HepG2 (cell line): Measurements from ENCODE around the gene ZNF320. TPM values are rescaled to one million over a fixed set of nuclear protein-coding genes. Genes with fewer than 3 reads are reported as not detected.

Experiments
- AHR ChIP-seq: IDR thresholded peaks from 2 replicates; pipeline ENCODE4 v1.6.1; 2018; ENCODE audit warnings: missing genetic modification reagents, missing compliant biosample characterization
- CC2D1A ChIP-seq: sonication (generic); formaldehyde crosslinking; IDR thresholded peaks from 2 replicates; pipeline ENCODE4 v1.8.1; 2023; ENCODE audit warnings: mild to moderate bottlenecking, missing genetic modification reagents
- CCAR2 ChIP-seq: fragments of 200-400 bp; formaldehyde crosslinking; optimal IDR thresholded peaks from 2 replicates; pipeline ENCODE3; 2018; ENCODE audit warnings: low read depth, mild to moderate bottlenecking, low read length, moderate library complexity
- MEIS1 ChIP-seq: sonication (generic); formaldehyde crosslinking; IDR thresholded peaks from 2 replicates; pipeline ENCODE4 v1.9.0; 2021; ENCODE audit warnings: mild to moderate bottlenecking, missing genetic modification reagents, moderate library complexity, borderline replicate concordance
- MXD1 ChIP-seq: sonication (generic); formaldehyde crosslinking; IDR thresholded peaks from 2 replicates; pipeline ENCODE4 v1.4.0; 2020; ENCODE audit warnings: mild to moderate bottlenecking, missing genetic modification reagents
- NFRKB ChIP-seq: fragments of 450-650 bp; IDR thresholded peaks from 2 replicates; pipeline ENCODE4 v1.6.1; 2017
- NR3C1 ChIP-seq: sonication (generic); formaldehyde crosslinking; IDR thresholded peaks from 2 replicates; pipeline ENCODE4 v1.4.0; 2020; ENCODE audit warnings: missing genetic modification reagents
- POLR2G ChIP-seq: fragments of 200-400 bp; formaldehyde crosslinking; IDR thresholded peaks from 2 replicates; pipeline ENCODE4 v1.6.1; 2018; ENCODE audit warnings: mild to moderate bottlenecking, low read depth, low read length, moderate library complexity
- REST ChIP-seq, 2 experiments: IDR thresholded peaks; 2 replicates each; pipeline ENCODE4 v1.6.1; 2011 to 2012; ENCODE audit warnings: low read length in 2 of 2, borderline replicate concordance in 1 of 2, low read depth in 1 of 2, mild to moderate bottlenecking in 1 of 2, moderate library complexity in 1 of 2
- RFX3 ChIP-seq: IDR thresholded peaks from 2 replicates; pipeline ENCODE4 v1.6.1; 2016; ENCODE audit warnings: missing biosample characterization, missing genetic modification reagents
- ZFP36 ChIP-seq: fragments of 150-350 bp; IDR thresholded peaks from 2 replicates; pipeline ENCODE4 v1.6.1; 2018; ENCODE audit warnings: borderline replicate concordance, low read length, low read depth; ENCODE audit not compliant: partially characterized antibody
- ZFP37 ChIP-seq: sonication (generic); formaldehyde crosslinking; IDR thresholded peaks from 2 replicates; pipeline ENCODE4 v1.4.0; 2020; ENCODE audit warnings: missing genetic modification reagents, borderline replicate concordance
- ZNF138 ChIP-seq: sonication (generic); formaldehyde crosslinking; IDR thresholded peaks from 2 replicates; pipeline ENCODE4 v1.5.0; 2020; ENCODE audit warnings: mild to moderate bottlenecking, low read depth, missing genetic modification reagents
- ZNF503 ChIP-seq: sonication (generic); formaldehyde crosslinking; IDR thresholded peaks from 2 replicates; pipeline ENCODE4 v1.4.0; 2020; ENCODE audit warnings: missing genetic modification reagents
- ZNF564 ChIP-seq: sonication (generic); formaldehyde crosslinking; IDR thresholded peaks from 2 replicates; pipeline ENCODE4 v1.8.1; 2023; ENCODE audit warnings: mild to moderate bottlenecking, missing genetic modification reagents
- ZNF770 ChIP-seq: sonication (generic); formaldehyde crosslinking; IDR thresholded peaks from 2 replicates; pipeline ENCODE4 v1.5.0; 2020; ENCODE audit warnings: mild to moderate bottlenecking, missing genetic modification reagents
- ZNF773 ChIP-seq: sonication (generic); formaldehyde crosslinking; IDR thresholded peaks from 2 replicates; pipeline ENCODE4 v1.4.0; 2020; ENCODE audit warnings: missing genetic modification reagents, borderline replicate concordance
- ZUFSP ChIP-seq: sonication (generic); formaldehyde crosslinking; IDR thresholded peaks from 2 replicates; pipeline ENCODE4 v1.9.0; 2021; ENCODE audit warnings: missing genetic modification reagents, mild to moderate bottlenecking, borderline replicate concordance
- polyA plus RNA-seq, 8 experiments: library from polyadenylated mRNA; depleted of rRNA in 3 of 8; stranded (reverse) in 7 of 8; unstranded in 1 of 8; fragments of >200 nt; fragmentation: Illumina TruSeq in 4 of 8; extraction: Trizol in 4 of 8; gene quantifications; 2 replicates each; pipeline versions ENCODE4 v1.2.1 to v1.2.3, GENCODE V29; 2011 to 2016; ENCODE audit warnings: low read depth in 4 of 8, missing spikeins in 1 of 8, mixed read lengths in 1 of 8; ENCODE audit not compliant: insufficient read depth in 1 of 8
- total RNA-seq, 5 experiments: library from RNA; depleted of rRNA; stranded (reverse); fragments of >200 nt; fragmentation: Illumina TruSeq; extraction: Trizol; gene quantifications; 2 replicates each; pipeline ENCODE4 v1.2.3, GENCODE V29; 2016; ENCODE audit warnings: low read depth in 1 of 5

The ZNF320 gene
- total and polyA plus RNA-seq, 2 of the 13 experiments (the other 11 are each of a cell fraction or from before 2014, with no cell fraction given) = 0.49 TPM; not detected in 1

- TF ChIP-seq ZUFSP (CRISPR knock-in tag) (no peak), ZNF770 (CRISPR knock-in tag) (no peak), CCAR2 (no peak), MXD1 (CRISPR knock-in tag) (no peak), RFX3 (CRISPR knock-in tag) (no peak), ZNF564 (CRISPR knock-in tag) (no peak), CC2D1A (CRISPR knock-in tag) (no peak), ZNF138 (CRISPR knock-in tag) (no peak), AHR (CRISPR knock-in tag) (no peak), NR3C1 (CRISPR knock-in tag) (no peak), ZNF503 (no peak), ZNF773 (no peak), ZFP37 (CRISPR knock-in tag) (no peak), MEIS1 (CRISPR knock-in tag) (no peak), POLR2G (peak; percentile 86), ZFP36 (no peak), NFRKB (no peak), REST (IDR thresholded peaks at IDR 0.05; ENCODE audit: borderline replicate concordance in 1 of 2, low read depth in 1 of 2, low read length in 2 of 2) (peak in 1 of 2 experiments; percentile 31; a peak in 1 of 4 replicates)
These were observed 25.7 kb upstream of the ZNF320 start, which contains the start of gene ZNF888 (continued) for GRCh38 chr19:52922841-52923777.
